ENCODE data around the gene COL1A2.

COL1A2 gene

DNA sequence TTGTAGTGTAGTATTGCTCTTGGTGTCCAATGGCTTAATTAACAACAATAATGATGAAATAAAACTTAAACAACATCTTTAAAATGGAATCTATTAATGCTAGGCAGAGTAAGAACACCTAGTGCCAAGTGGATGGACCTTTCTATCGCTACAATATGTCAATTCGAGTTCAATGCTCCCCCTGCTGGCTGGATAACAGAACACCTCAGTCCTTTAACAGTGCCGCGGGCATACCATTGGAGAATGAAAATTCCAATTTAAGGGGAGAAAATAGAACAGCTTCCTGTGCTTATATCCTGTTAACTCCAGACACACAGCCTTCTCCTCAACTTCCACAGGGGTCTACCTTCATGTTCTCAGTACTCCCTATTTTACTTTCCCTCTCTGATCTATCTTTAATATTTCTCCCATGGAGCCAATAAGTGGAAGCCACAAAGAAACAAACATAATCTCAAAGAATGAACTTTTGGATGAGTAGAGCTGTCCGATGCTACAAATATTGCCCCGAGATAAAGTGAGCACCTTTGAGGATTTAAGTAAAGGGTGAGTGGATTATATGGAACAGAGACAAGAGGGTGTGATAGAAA is 41.4 kb downstream of the COL1A2 start:
- DNase-seq (ENCODE audit: low spot score) = peak; percentile 72

DNA sequence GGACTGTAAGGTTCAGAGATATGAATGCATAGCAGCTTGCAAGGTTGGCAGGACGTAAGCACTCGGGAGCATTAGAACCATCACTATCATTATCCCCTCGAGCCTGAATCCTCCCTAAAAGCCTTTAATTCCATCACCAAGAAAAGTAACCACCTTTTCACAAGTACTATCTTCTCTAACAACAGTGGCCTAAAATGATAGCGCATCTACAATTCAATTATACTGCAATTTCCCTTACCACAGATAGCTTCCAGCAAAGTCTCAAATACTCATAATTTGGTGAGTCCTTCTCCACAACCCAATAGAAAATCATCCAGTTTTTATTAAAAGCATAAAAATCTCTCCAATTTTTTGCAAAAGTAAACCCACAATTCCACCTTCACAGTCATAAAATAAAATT is 42.0 kb downstream of the COL1A2 start:
- no peak for DNase-seq (ENCODE audit: low spot score)

DNA sequence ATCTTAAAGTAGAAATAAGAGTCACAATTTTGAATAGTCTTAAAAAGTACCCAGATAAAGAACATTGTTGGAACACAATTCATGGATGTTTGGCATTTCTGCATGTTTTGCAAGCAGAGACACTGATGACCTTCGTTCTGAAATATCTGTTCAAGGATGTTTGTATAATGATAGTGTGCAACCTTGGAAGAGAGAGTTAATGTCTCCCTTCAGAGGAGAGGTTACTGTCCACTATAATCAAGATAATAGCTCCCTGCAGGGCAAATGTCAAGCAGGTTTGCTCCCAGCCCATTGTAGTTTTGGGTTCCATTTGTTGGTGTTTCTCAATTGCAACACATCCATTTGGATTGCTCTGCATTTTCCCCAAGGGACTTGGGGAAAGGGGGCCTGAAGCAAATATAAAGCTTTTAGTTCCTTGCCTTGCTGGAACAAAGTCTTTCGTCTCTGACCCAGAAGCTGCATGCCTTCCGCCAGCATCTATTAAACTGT is 45.2 kb downstream of the COL1A2 start:
- no peak for DNase-seq (ENCODE audit: low spot score)

GRCh38 chr7:94440451-94441039 is 45.9 kb downstream of the COL1A2 start:
- DNase-seq (ENCODE audit: low spot score) = no peak

- no peak for DNase-seq (ENCODE audit: low spot score)
These were observed 46.4 kb downstream of the COL1A2 start for GRCh38 chr7:94441138-94441537.

GRCh38 chr7:94442639-94443038 is 47.9 kb downstream of the COL1A2 start:
- no peak for DNase-seq (ENCODE audit: low spot score)

- no peak for DNase-seq (ENCODE audit: low spot score)
These were observed 50.1 kb downstream of the COL1A2 start for GRCh38 chr7:94444813-94445212.

- DNase-seq (ENCODE audit: low spot score) = no peak
These were observed 51.0 kb downstream of the COL1A2 start for GRCh38 chr7:94445696-94446194.

- no peak for DNase-seq (ENCODE audit: low spot score)
These were observed 51.6 kb downstream of the COL1A2 start for GRCh38 chr7:94446308-94446707.

- peak; percentile 50 for DNase-seq (ENCODE audit: low spot score)
These were observed 54.5 kb downstream of the COL1A2 start for GRCh38 chr7:94449151-94449725.

- DNase-seq (ENCODE audit: low spot score) = no peak
These were observed 55.5 kb downstream of the COL1A2 start for GRCh38 chr7:94450044-94450697.

GRCh38 chr7:94451187-94451586 is 56.5 kb downstream of the COL1A2 start:
- no peak for DNase-seq (ENCODE audit: low spot score)

DNA sequence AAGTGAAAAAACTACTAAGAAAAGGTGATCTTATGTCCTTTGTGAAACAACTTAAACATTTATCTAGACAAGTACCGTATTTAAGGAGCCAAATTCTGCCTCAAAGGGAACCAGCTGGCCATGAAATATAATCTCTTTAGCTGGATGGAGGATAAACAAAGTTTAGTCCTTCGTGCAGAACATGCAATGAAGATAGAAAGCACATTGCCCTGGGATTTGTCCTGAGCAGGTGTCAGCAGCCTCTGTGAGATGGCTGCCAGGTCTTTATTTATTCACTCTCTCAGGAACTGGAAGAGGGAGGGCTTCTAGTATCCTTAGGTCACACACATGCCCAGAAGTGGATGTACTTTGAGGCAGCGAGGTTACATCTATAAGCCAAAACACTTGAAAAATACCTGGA is 57.5 kb downstream of the COL1A2 start:
- DNase-seq (ENCODE audit: low spot score) = no peak

- DNase-seq (ENCODE audit: low spot score) = no peak
These were observed 59.2 kb downstream of the COL1A2 start for GRCh38 chr7:94453898-94454297.

- no peak for DNase-seq (ENCODE audit: low spot score)
These were observed 63.3 kb downstream of the COL1A2 start for GRCh38 chr7:94458041-94458440.

DNA sequence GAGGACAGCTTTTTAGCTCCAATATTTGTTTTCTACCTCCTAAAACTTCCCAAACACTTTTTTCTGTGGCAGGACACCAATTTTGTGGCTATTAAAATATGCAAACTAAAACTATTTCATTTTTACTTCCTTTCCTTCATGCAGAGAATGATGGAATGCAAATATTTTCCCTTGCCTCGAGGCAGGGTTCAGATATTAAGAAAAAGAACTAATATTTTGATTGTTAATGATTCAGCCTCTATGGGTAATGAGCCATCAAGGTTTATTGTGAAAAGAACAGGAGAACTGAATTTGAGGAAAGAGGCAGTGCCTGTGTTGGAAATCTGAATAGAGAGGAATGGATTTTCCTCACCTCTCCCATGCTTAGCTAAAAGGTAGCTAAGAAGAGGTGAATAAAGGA is 71.8 kb downstream of the COL1A2 start:
- DNase-seq (ENCODE audit: low spot score) = no peak

- no peak for DNase-seq (ENCODE audit: low spot score)
These were observed 76.9 kb downstream of the COL1A2 start for GRCh38 chr7:94471604-94472003.

DNA sequence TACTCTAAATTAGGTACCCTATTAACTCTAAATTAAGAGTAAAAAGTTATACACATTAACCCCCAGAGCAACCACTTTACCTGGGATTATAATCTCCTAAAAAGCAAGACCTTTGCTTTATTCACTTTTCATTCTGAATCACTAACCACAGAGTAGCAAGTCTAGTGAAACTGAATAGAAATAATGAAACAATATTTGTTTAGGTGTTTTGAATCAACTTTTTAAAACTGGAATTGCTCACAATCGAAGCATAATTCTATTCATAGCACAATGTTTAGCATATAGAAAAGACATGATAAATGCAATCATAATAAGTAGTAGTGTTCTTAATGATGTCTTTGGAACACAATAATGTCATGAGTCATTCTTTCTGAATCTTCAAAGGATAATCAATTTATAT is 77.9 kb downstream of the COL1A2 start:
- DNase-seq (ENCODE audit: low spot score) = no peak

- no peak for DNase-seq (ENCODE audit: low spot score)
These were observed 81.7 kb downstream of the COL1A2 start for GRCh38 chr7:94476251-94476840.

GRCh38 chr7:94477878-94478277 is 83.2 kb downstream of the COL1A2 start:
- no peak for DNase-seq (ENCODE audit: low spot score)

DNA sequence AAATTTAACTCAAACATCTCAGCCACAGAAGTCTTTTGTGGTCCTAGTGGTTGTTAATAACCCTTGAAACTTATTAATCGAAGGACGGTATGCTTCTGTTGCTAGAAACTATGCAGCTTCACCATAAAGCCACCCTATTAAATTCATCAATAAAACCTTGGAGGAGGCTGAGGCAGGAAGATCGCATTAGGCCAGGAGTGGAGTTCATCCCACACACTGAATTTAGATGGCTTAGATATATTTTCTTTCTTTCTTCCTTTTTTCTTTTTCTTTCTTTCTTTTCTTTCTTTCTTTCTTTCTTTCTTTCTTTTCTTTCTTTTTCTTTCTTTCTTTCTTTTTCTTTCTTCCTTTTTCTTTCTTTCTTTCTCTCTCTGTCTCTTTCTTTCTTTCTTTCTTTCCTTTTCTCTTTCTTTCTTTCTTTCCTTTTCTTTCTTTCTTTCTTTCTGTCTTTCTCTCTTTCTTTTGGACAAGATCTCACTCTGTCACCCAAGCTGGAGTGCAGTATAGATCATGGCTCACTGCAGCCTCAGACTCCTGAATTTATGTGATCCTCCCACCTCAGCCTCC is 84.0 kb downstream of the COL1A2 start:
- no peak for DNase-seq (ENCODE audit: low spot score)

Measured in kidney capillary endothelial cell (primary cell).